Measurements from ENCODE around the gene IL5.

- TF ChIP-seq POLR2A (IDR thresholded peaks at IDR 0.05) (no peak), CTCF (IDR thresholded peaks at IDR 0.05) (no peak)
Measured at GRCh38 chr5:132528866-132529634, 14.3 kb downstream of the IL5 start.
